ENCODE results near the gene ZC3H12C.

ZC3H12C gene

GRCh38 chr11:110092515-110093406, at the start of gene ZC3H12C:
Gene ZC3H12C, plus strand, starts transcription at chr11:110093392. Its CDS starts 20 bp downstream, at chr11:110093412.
- Histone ChIP-seq H3K27me3 (replicated peaks) (no peaks in the 10 kb centered on the region), H3K4me3 (ENCODE audit: low read depth, low read length) (peak within 1 kb of the TSS; percentile 76), H3K27ac (peak within 1 kb of the TSS; percentile 97), H3K36me3 (replicated peaks) (peaks cover 3% of the 10 kb centered on the region)
- TF ChIP-seq CTCF (IDR thresholded peaks at IDR 0.05; ENCODE audit: low read depth, low read length, missing control alignments) = peak; percentile 52
- in situ Hi-C loops (cut with HindIII; ENCODE audit: low pct_ligation_motif_present, low sequenced_read_pairs) = no loop called here
- DNase-seq = peak; percentile 82

GRCh38 chr11:110044226-110044968, 48.8 kb upstream of the ZC3H12C start:
- no peak for DNase-seq
- Histone ChIP-seq H3K4me3 (ENCODE audit: low read depth, low read length) (no peak overlapping the region), H3K36me3 (replicated peaks) (no peaks in the 10 kb centered on the region), H3K27me3 (replicated peaks) (no peaks in the 10 kb centered on the region), H3K27ac (no peak overlapping the region)
- in situ Hi-C loops (cut with HindIII; ENCODE audit: low pct_ligation_motif_present, low sequenced_read_pairs) = no loop called here
- no peak for TF ChIP-seq CTCF (IDR thresholded peaks at IDR 0.05; ENCODE audit: low read depth, low read length, missing control alignments)

GRCh38 chr11:110046775-110047380, 46.3 kb upstream of the ZC3H12C start:
- DNase-seq = no peak
- no peak overlapping the region for H3K27ac ChIP-seq
- in situ Hi-C loops (cut with HindIII; ENCODE audit: low pct_ligation_motif_present, low sequenced_read_pairs) = no loop called here
- H3K36me3 ChIP-seq (replicated peaks) = no peaks in the 10 kb centered on the region
- TF ChIP-seq CTCF (IDR thresholded peaks at IDR 0.05; ENCODE audit: low read depth, low read length, missing control alignments) = no peak
- H3K4me3 ChIP-seq (ENCODE audit: low read depth, low read length) = no peak overlapping the region
- H3K27me3 ChIP-seq (replicated peaks) = no peaks in the 10 kb centered on the region

GRCh38 chr11:110049501-110050200, 43.5 kb upstream of the ZC3H12C start:
- Histone ChIP-seq H3K4me3 (ENCODE audit: low read depth, low read length) (no peak overlapping the region), H3K27ac (no peak overlapping the region), H3K36me3 (replicated peaks) (no peaks in the 10 kb centered on the region), H3K27me3 (replicated peaks) (no peaks in the 10 kb centered on the region)
- DNase-seq = no peak
- in situ Hi-C loops (cut with HindIII; ENCODE audit: low pct_ligation_motif_present, low sequenced_read_pairs) = no loop called here
- no peak for TF ChIP-seq CTCF (IDR thresholded peaks at IDR 0.05; ENCODE audit: low read depth, low read length, missing control alignments)

GRCh38 chr11:110050201-110050506, 43.0 kb upstream of the ZC3H12C start:
- in situ Hi-C loops (cut with HindIII; ENCODE audit: low pct_ligation_motif_present, low sequenced_read_pairs) = no loop called here
- Histone ChIP-seq H3K27ac (no peak overlapping the region), H3K36me3 (replicated peaks) (no peaks in the 10 kb centered on the region), H3K4me3 (ENCODE audit: low read depth, low read length) (no peak overlapping the region), H3K27me3 (replicated peaks) (no peaks in the 10 kb centered on the region)
- no peak for TF ChIP-seq CTCF (IDR thresholded peaks at IDR 0.05; ENCODE audit: low read depth, low read length, missing control alignments)
- no peak for DNase-seq

Measured in brain microvascular endothelial cell (primary cell).